ENCODE results near the gene EFEMP2. TPM values are rescaled to one million over a fixed set of nuclear protein-coding genes. Genes with fewer than 3 reads are reported as not detected.

Gene EFEMP2
- total and polyA plus RNA-seq, 10 of the 15 experiments (the other 5 are each of a cell fraction or from before 2014, with no cell fraction given) = 0.24 to 13.2 (median 1.3) TPM; not detected in 1

GRCh38 chr11:65919141-65919572 lies 46.6 kb upstream of the EFEMP2 start, which contains the start of gene DRAP1:
Gene DRAP1 (plus strand): TSS chr11:65919426. CDS start chr11:65919502, 76 bp downstream.
- Histone ChIP-seq H3K4me1 (ENCODE audit: control insufficient read depth, insufficient read depth, low read length) (peaks cover 22% of the 10 kb centered on the region), H3K36me3 (ENCODE audit: control insufficient read depth in 2 of 2, insufficient read depth in 2 of 2, low read length in 1 of 2) (peaks cover 0 to 2% of the 10 kb centered on the region in 2 experiments; a peak in 3 of 4 replicates), H3K4me2 (ENCODE audit: control insufficient read depth, insufficient read depth) (peak within 1 kb of the TSS; percentile 95), H3K27ac (ENCODE audit: control insufficient read depth, insufficient read depth) (peak within 1 kb of the TSS; percentile 91), H4K20me1 (ENCODE audit: control insufficient read depth, insufficient read depth) (no peaks in the 10 kb centered on the region), H3K79me2 (ENCODE audit: control insufficient read depth, insufficient read depth, low read length) (peaks cover 34% of the 10 kb centered on the region), H3K9ac (ENCODE audit: control insufficient read depth, insufficient read depth, low read length) (peak within 1 kb of the TSS; percentile 99), H3K4me3 (peak within 1 kb of the TSS; percentile 82), H3K27me3 (replicated peaks in 1 of 2; ENCODE audit: control insufficient read depth in 2 of 2, insufficient read depth in 2 of 2, low read length in 1 of 2) (no peaks in the 10 kb centered on the region), H3K9me3 (replicated peaks; ENCODE audit: control insufficient read depth, insufficient read depth, low read length) (no peaks in the 10 kb centered on the region), H2AFZ (ENCODE audit: control insufficient read depth, low read depth, low read length) (peak within 1 kb of the TSS; percentile 77)
- in situ Hi-C loops (cut with MboI) = no loop called here
- SMC1A ChIA-PET (ENCODE audit: uncharacterized antibody, unreplicated experiment) = interaction anchor here (1.7 kb wide), 1 partner anchor 25 kb away, joined by 6 read pairs; no protein-coding TSS in a partner anchor
- intact Hi-C loops (cut with micrococcal nuclease; ENCODE audit: unreplicated experiment) = loop anchor here (2.0 kb wide), 1 partner anchor 42 kb away; the partner anchor contains the start of gene SART1
- WGBS (ENCODE audit: insufficient coverage, insufficient replicate concordance, low lambda C conversion rate, missing lambda C conversion rate) = under 1% methylated on average over 37 of the region's 59 CpGs
- POLR2A ChIA-PET = interaction anchor here (1.0 to 2.5 kb wide), 6 partner anchors 9 to 302 kb away, joined by 3 to 11 read pairs (median 4); partner anchors contain the start of genes CCDC85B and FIBP
- DNase-seq (ENCODE audit: low read depth, low spot score) = peak; percentile 64
- peak; percentile 95 for ATAC-seq
- FAIRE-seq = no peak
- CTCF ChIA-PET = interaction anchor here (1.3 kb wide), 1 partner anchor 13 kb away, joined by 4 read pairs; no protein-coding TSS in a partner anchor
- BruUV-seq (replicated peaks) = no TSS peak
- RAD21 ChIA-PET (ENCODE audit: unreplicated experiment) = interaction anchor here (1.8 kb wide), 1 partner anchor 28 kb away, joined by 5 read pairs; the partner anchor contains the start of gene CCDC85B
- TF ChIP-seq CHD2 (IDR thresholded peaks at IDR 0.05; ENCODE audit: borderline replicate concordance, low read depth, low read length) (peak; percentile 74), JUNB (IDR thresholded peaks at IDR 0.05) (no peak), YY1 (IDR thresholded peaks at IDR 0.05; ENCODE audit: low read depth, low read length) (peak; percentile 30; the same call in 1 of the 2 replicates), NFXL1 (IDR thresholded peaks at IDR 0.05; ENCODE audit: borderline replicate concordance) (peak; percentile 93), ELK1 (IDR thresholded peaks at IDR 0.05; ENCODE audit: low read depth, low read length) (peak; percentile 77; the same call in 1 of the 2 replicates), BACH1 (IDR thresholded peaks at IDR 0.05; ENCODE audit: borderline replicate concordance) (peak; percentile 90), ATF7 (IDR thresholded peaks at IDR 0.05; ENCODE audit: low read depth) (no peak), HCFC1 (IDR thresholded peaks at IDR 0.05; ENCODE audit: low read length) (peak; percentile 69), RELB (IDR thresholded peaks at IDR 0.05; ENCODE audit: low read depth) (peak; percentile 100), ETV6 (conservative IDR thresholded peaks at IDR 0.05 in 1 of 2, IDR thresholded peaks at IDR 0.05 in 1 of 2; ENCODE audit: borderline replicate concordance in 1 of 2, low read depth in 1 of 2) (peak in 1 of 2 experiments; percentile 52; a peak in 1 of 4 replicates), IRF4 (IDR thresholded peaks at IDR 0.05; ENCODE audit: low read depth, low read length) (no peak), TARDBP (IDR thresholded peaks at IDR 0.05; ENCODE audit: borderline replicate concordance) (peak; percentile 85), ZNF207 (IDR thresholded peaks at IDR 0.05; ENCODE audit: borderline replicate concordance) (peak; percentile 97), IKZF1 (conservative IDR thresholded peaks at IDR 0.05) (peak; percentile 96), PAX8 (IDR thresholded peaks at IDR 0.05) (no peak), SMARCA5 (IDR thresholded peaks at IDR 0.05) (peak; percentile 81), STAT3 (IDR thresholded peaks at IDR 0.05; ENCODE audit: low read depth, low read length) (no peak), RFX5 (IDR thresholded peaks at IDR 0.05; ENCODE audit: low read depth, low read length) (peak; percentile 49; the same call in 1 of the 2 replicates), ZNF592 (IDR thresholded peaks at IDR 0.05) (peak; percentile 92), NBN (IDR thresholded peaks at IDR 0.05) (peak; percentile 47; the same call in 1 of the 2 replicates)

Data from GM12878 (cell line).